Measurements from ENCODE around the gene PPM1B. TPM values are rescaled to one million over a fixed set of nuclear protein-coding genes. Genes with fewer than 3 reads are reported as not detected.
"Not testable (repeated sequence)": the region's sequence is repeated elsewhere in the genome, so short reads cannot be mapped to it uniquely, and the experiment has no call there.

PPM1B gene
- total RNA-seq, 1 experiment from 2014 or later = 41.2 TPM

GRCh38 chr2:44169155-44169898 is 652 bp downstream of the PPM1B start:
- H3K27me3 ChIP-seq (replicated peaks) = no peaks in the 10 kb centered on the region
- peaks cover 12% of the 10 kb centered on the region for H3K4me1 ChIP-seq (replicated peaks)
- DNase-seq (ENCODE audit: low read depth in 1 of 2, low spot score in 2 of 2) = peak; percentile 44 to 67
- H3K9me3 ChIP-seq (replicated peaks) = no peaks in the 10 kb centered on the region
- peak overlapping the region; percentile 87 for H3K4me3 ChIP-seq
- H3K27ac ChIP-seq = peak overlapping the region; percentile 61
- peaks cover 8% of the 10 kb centered on the region for H3K36me3 ChIP-seq

- DNase-seq (ENCODE audit: low read depth in 1 of 2, low spot score in 2 of 2) = peak in 1 of 2 experiments; percentile 36
- peak overlapping the region; percentile 87 for H3K4me3 ChIP-seq
Observed at GRCh38 chr2:44170311-44170717, 1.6 kb downstream of the PPM1B start.

GRCh38 chr2:44171018-44171417 is 2.3 kb downstream of the PPM1B start:
- Histone ChIP-seq H3K4me3 (peak overlapping the region; percentile 87), H3K27ac (peak overlapping the region; percentile 61), H3K9me3 (replicated peaks) (no peaks in the 10 kb centered on the region), H3K27me3 (replicated peaks) (no peaks in the 10 kb centered on the region), H3K4me1 (replicated peaks) (peaks cover 12% of the 10 kb centered on the region), H3K36me3 (peaks cover 8% of the 10 kb centered on the region)
- peak in 1 of 2 experiments; percentile 32 for DNase-seq (ENCODE audit: low read depth in 1 of 2, low spot score in 2 of 2)

More at GRCh38 chr2:44170311-44170717, 1.6 kb downstream of the PPM1B start:
- H3K27me3 ChIP-seq (replicated peaks) = no peaks in the 10 kb centered on the region
- peaks cover 12% of the 10 kb centered on the region for H3K4me1 ChIP-seq (replicated peaks)
- no peaks in the 10 kb centered on the region for H3K9me3 ChIP-seq (replicated peaks)
- H3K27ac ChIP-seq = peak overlapping the region; percentile 61; the same call in 1 of the 2 replicates
- peaks cover 8% of the 10 kb centered on the region for H3K36me3 ChIP-seq

GRCh38 chr2:44171442-44171841 is 2.8 kb downstream of the PPM1B start:
- not testable (repeated sequence) for H3K9me3 ChIP-seq (replicated peaks); DNase-seq (ENCODE audit: low read depth in 1 of 2, low spot score in 2 of 2); H3K27me3 ChIP-seq (replicated peaks); H3K36me3 ChIP-seq
- H3K4me3 ChIP-seq = peak overlapping the region; percentile 87; the same call in 1 of the 2 replicates
- H3K4me1 ChIP-seq (replicated peaks) = peaks cover 12% of the 10 kb centered on the region
- peak overlapping the region; percentile 61; the same call in 1 of the 2 replicates for H3K27ac ChIP-seq

- H3K27me3 ChIP-seq (replicated peaks) = no peaks in the 10 kb centered on the region
- H3K9me3 ChIP-seq (replicated peaks) = no peaks in the 10 kb centered on the region
- H3K4me1 ChIP-seq (replicated peaks) = peaks cover 8% of the 10 kb centered on the region
- H3K36me3 ChIP-seq = peaks cover 8% of the 10 kb centered on the region
- no peak for DNase-seq (ENCODE audit: low read depth in 1 of 2, low spot score in 2 of 2)
- no peak overlapping the region for H3K4me3 ChIP-seq
- H3K27ac ChIP-seq = no peak overlapping the region
Observed at GRCh38 chr2:44172576-44172975, 3.9 kb downstream of the PPM1B start.

- Histone ChIP-seq H3K4me1 (replicated peaks) (no peaks in the 10 kb centered on the region), H3K27ac (no peak overlapping the region), H3K36me3 (0 out of 2 replicates have a peak, but pooled peaks cover 4% of the 10 kb centered on the region), H3K9me3 (replicated peaks) (no peaks in the 10 kb centered on the region), H3K27me3 (replicated peaks) (no peaks in the 10 kb centered on the region), H3K4me3 (no peak overlapping the region)
- DNase-seq (ENCODE audit: low read depth in 1 of 2, low spot score in 2 of 2) = no peak
Observed at GRCh38 chr2:44178950-44179349, 10.3 kb downstream of the PPM1B start.

GRCh38 chr2:44181648-44182047 is 13.0 kb downstream of the PPM1B start:
- Histone ChIP-seq H3K27ac (no peak overlapping the region), H3K36me3 (0 out of 2 replicates have a peak, but pooled peaks cover 8% of the 10 kb centered on the region), H3K4me1 (replicated peaks) (peaks cover 2% of the 10 kb centered on the region; the same call in 1 of the 2 replicates), H3K27me3 (replicated peaks) (no peaks in the 10 kb centered on the region), H3K9me3 (replicated peaks) (no peaks in the 10 kb centered on the region), H3K4me3 (no peak overlapping the region)
- DNase-seq (ENCODE audit: low read depth in 1 of 2, low spot score in 2 of 2) = no peak

GRCh38 chr2:44184106-44184505 is 15.4 kb downstream of the PPM1B start:
- H3K9me3 ChIP-seq (replicated peaks) = no peaks in the 10 kb centered on the region
- H3K27me3 ChIP-seq (replicated peaks) = no peaks in the 10 kb centered on the region
- peaks cover 6% of the 10 kb centered on the region; the same call in 1 of the 2 replicates for H3K4me1 ChIP-seq (replicated peaks)
- no peak overlapping the region for H3K4me3 ChIP-seq
- DNase-seq (ENCODE audit: low read depth in 1 of 2, low spot score in 2 of 2) = no peak
- H3K36me3 ChIP-seq = 0 out of 2 replicates have a peak, but pooled peaks cover 11% of the 10 kb centered on the region
- no peak overlapping the region for H3K27ac ChIP-seq

- Histone ChIP-seq H3K27me3 (replicated peaks) (no peaks in the 10 kb centered on the region), H3K36me3 (0 out of 2 replicates have a peak, but pooled peaks cover 11% of the 10 kb centered on the region), H3K4me1 (replicated peaks) (peaks cover 6% of the 10 kb centered on the region; the same call in 1 of the 2 replicates), H3K9me3 (replicated peaks) (no peaks in the 10 kb centered on the region), H3K27ac (no peak overlapping the region), H3K4me3 (no peak overlapping the region)
- no peak for DNase-seq (ENCODE audit: low read depth in 1 of 2, low spot score in 2 of 2)
Observed at GRCh38 chr2:44186810-44187209, 18.1 kb downstream of the PPM1B start.

GRCh38 chr2:44187251-44187650 is 18.6 kb downstream of the PPM1B start:
- H3K9me3 ChIP-seq (replicated peaks) = no peaks in the 10 kb centered on the region
- H3K36me3 ChIP-seq = peaks cover 12% of the 10 kb centered on the region; the same call in 1 of the 2 replicates
- no peak for DNase-seq (ENCODE audit: low read depth in 1 of 2, low spot score in 2 of 2)
- no peak overlapping the region for H3K27ac ChIP-seq
- H3K27me3 ChIP-seq (replicated peaks) = no peaks in the 10 kb centered on the region
- peaks cover 6% of the 10 kb centered on the region; the same call in 1 of the 2 replicates for H3K4me1 ChIP-seq (replicated peaks)
- H3K4me3 ChIP-seq = no peak overlapping the region

GRCh38 chr2:44188696-44189095 is 20.0 kb downstream of the PPM1B start:
- Histone ChIP-seq H3K27me3 (replicated peaks) (no peaks in the 10 kb centered on the region), H3K36me3 (peaks cover 12% of the 10 kb centered on the region; the same call in 1 of the 2 replicates), H3K27ac (no peak overlapping the region), H3K4me3 (no peak overlapping the region), H3K9me3 (replicated peaks) (no peaks in the 10 kb centered on the region), H3K4me1 (replicated peaks) (peaks cover 6% of the 10 kb centered on the region; the same call in 1 of the 2 replicates)
- no peak for DNase-seq (ENCODE audit: low read depth in 1 of 2, low spot score in 2 of 2)

- Histone ChIP-seq H3K4me1 (replicated peaks) (peaks cover 6% of the 10 kb centered on the region; the same call in 1 of the 2 replicates), H3K9me3 (replicated peaks) (no peaks in the 10 kb centered on the region), H3K36me3 (peaks cover 12% of the 10 kb centered on the region; the same call in 1 of the 2 replicates), H3K4me3 (no peak overlapping the region), H3K27ac (no peak overlapping the region), H3K27me3 (replicated peaks) (no peaks in the 10 kb centered on the region)
- DNase-seq (ENCODE audit: low read depth in 1 of 2, low spot score in 2 of 2) = no peak
Observed at GRCh38 chr2:44189104-44189503, 20.4 kb downstream of the PPM1B start.

- no peak overlapping the region for H3K27ac ChIP-seq
- H3K4me1 ChIP-seq (replicated peaks) = peaks cover 6% of the 10 kb centered on the region; the same call in 1 of the 2 replicates
- H3K4me3 ChIP-seq = no peak overlapping the region
- no peaks in the 10 kb centered on the region for H3K27me3 ChIP-seq (replicated peaks)
- no peaks in the 10 kb centered on the region for H3K9me3 ChIP-seq (replicated peaks)
- DNase-seq (ENCODE audit: low read depth in 1 of 2, low spot score in 2 of 2) = no peak
- peaks cover 12% of the 10 kb centered on the region; the same call in 1 of the 2 replicates for H3K36me3 ChIP-seq
Observed at GRCh38 chr2:44190526-44190925, 21.9 kb downstream of the PPM1B start.

- Histone ChIP-seq H3K4me1 (replicated peaks) (peaks cover 3% of the 10 kb centered on the region; the same call in 1 of the 2 replicates), H3K27ac (no peak overlapping the region), H3K27me3 (replicated peaks) (no peaks in the 10 kb centered on the region), H3K36me3 (peaks cover 9% of the 10 kb centered on the region; the same call in 1 of the 2 replicates), H3K9me3 (replicated peaks) (no peaks in the 10 kb centered on the region), H3K4me3 (no peak overlapping the region)
- DNase-seq (ENCODE audit: low read depth in 1 of 2, low spot score in 2 of 2) = no peak
Observed at GRCh38 chr2:44191739-44192138, 23.1 kb downstream of the PPM1B start.
